Measurements from ENCODE around the gene GPD2.

The GPD2 gene

GRCh38 chr2:156429211-156429610 is 7.0 kb upstream of the GPD2 start:
- H3K4me1 Mint-ChIP-seq, result peaks cover 14% of the 10 kb centered on the region
- no peaks in the 10 kb centered on the region for H3K36me3 Mint-ChIP-seq
- no peaks in the 10 kb centered on the region for H3K9me3 Mint-ChIP-seq
- ATAC-seq, result no peak
- H3K4me3 Mint-ChIP-seq, result no peak overlapping the region
- DNase-seq (ENCODE audit: low spot score in 2 of 2), result no peak
- no peak overlapping the region for H3K27ac Mint-ChIP-seq

- Mint-ChIP-seq H3K27ac (no peak overlapping the region), H3K36me3 (no peaks in the 10 kb centered on the region), H3K4me3 (no peak overlapping the region), H3K9me3 (no peaks in the 10 kb centered on the region), H3K4me1 (peaks cover 14% of the 10 kb centered on the region)
- DNase-seq (ENCODE audit: low spot score in 2 of 2), result no peak
- no peak for ATAC-seq
Observed at GRCh38 chr2:156430236-156430979, 5.8 kb upstream of the GPD2 start.

- peaks cover 14% of the 10 kb centered on the region for H3K4me1 Mint-ChIP-seq
- H3K4me3 Mint-ChIP-seq, result no peak overlapping the region
- no peak overlapping the region for H3K27ac Mint-ChIP-seq
- DNase-seq (ENCODE audit: low spot score in 2 of 2), result no peak
- no peaks in the 10 kb centered on the region for H3K36me3 Mint-ChIP-seq
- ATAC-seq, result peak; percentile 55
- H3K9me3 Mint-ChIP-seq, result no peaks in the 10 kb centered on the region
Observed at GRCh38 chr2:156430980-156431358, 5.2 kb upstream of the GPD2 start.

GRCh38 chr2:156434461-156435291 is 1.5 kb upstream of the GPD2 start:
- peak overlapping the region; percentile 95 for H3K4me3 Mint-ChIP-seq
- peak; percentile 43 for ATAC-seq

DNA sequence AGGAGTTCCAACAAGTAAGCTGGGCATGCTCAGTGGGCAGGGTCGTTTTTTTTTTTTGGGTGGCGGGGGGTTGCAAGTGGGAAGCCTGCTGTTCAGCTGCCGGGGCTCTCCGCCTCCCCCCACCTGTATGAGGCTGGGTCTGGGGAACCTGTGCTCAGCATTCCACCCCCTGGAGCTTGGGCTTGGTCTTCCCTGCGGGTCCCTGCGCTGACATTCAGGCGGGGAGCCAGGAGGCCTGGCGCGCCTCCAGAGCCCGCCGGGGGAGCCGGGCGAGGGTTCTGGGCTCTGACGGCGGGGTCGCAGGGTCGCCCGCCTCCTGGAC is 822 bp upstream of the GPD2 start:
- no peak for DNase-seq (ENCODE audit: low spot score in 2 of 2)
- Mint-ChIP-seq H3K9me3 (no peaks in the 10 kb centered on the region), H3K4me3 (peak overlapping the region; percentile 95), H3K27ac (peak overlapping the region; percentile 98), H3K36me3 (peaks cover 13% of the 10 kb centered on the region), H3K4me1 (peaks cover 42% of the 10 kb centered on the region)
- ATAC-seq, result no peak

More at GRCh38 chr2:156434461-156435291, 1.5 kb upstream of the GPD2 start:
- peaks cover 10% of the 10 kb centered on the region for H3K36me3 Mint-ChIP-seq
- peaks cover 38% of the 10 kb centered on the region for H3K4me1 Mint-ChIP-seq
- no peak for DNase-seq (ENCODE audit: low spot score in 2 of 2)
- H3K9me3 Mint-ChIP-seq, result no peaks in the 10 kb centered on the region
- peak overlapping the region; percentile 98 for H3K27ac Mint-ChIP-seq

- peak overlapping the region; percentile 95 for H3K4me3 Mint-ChIP-seq
- ATAC-seq (peak; percentile 64), DNase-seq (ENCODE audit: low spot score in 2 of 2) (peak in 1 of 2 donors; percentile 59)
- H3K27ac Mint-ChIP-seq, result peak overlapping the region; percentile 98
- H3K4me1 Mint-ChIP-seq, result peaks cover 30% of the 10 kb centered on the region
- peaks cover 20% of the 10 kb centered on the region for H3K36me3 Mint-ChIP-seq
- no peaks in the 10 kb centered on the region for H3K9me3 Mint-ChIP-seq
Observed at GRCh38 chr2:156436497-156437085, 412 bp downstream of the GPD2 start.

- H3K9me3 Mint-ChIP-seq, result no peaks in the 10 kb centered on the region
- H3K4me3 Mint-ChIP-seq, result peak overlapping the region; percentile 95
- peaks cover 30% of the 10 kb centered on the region for H3K4me1 Mint-ChIP-seq
- peak overlapping the region; percentile 98 for H3K27ac Mint-ChIP-seq
- DNase-seq (ENCODE audit: low spot score in 2 of 2) (no peak), ATAC-seq (no peak)
- peaks cover 20% of the 10 kb centered on the region for H3K36me3 Mint-ChIP-seq
Observed at GRCh38 chr2:156437272-156437930, 1.2 kb downstream of the GPD2 start.

- ATAC-seq (no peak), DNase-seq (ENCODE audit: low spot score in 2 of 2) (no peak)
- no peaks in the 10 kb centered on the region for H3K9me3 Mint-ChIP-seq
- H3K4me3 Mint-ChIP-seq, result peak overlapping the region; percentile 95
- H3K27ac Mint-ChIP-seq, result no peak overlapping the region
- H3K36me3 Mint-ChIP-seq, result peaks cover 20% of the 10 kb centered on the region
- H3K4me1 Mint-ChIP-seq, result peaks cover 33% of the 10 kb centered on the region
Observed at GRCh38 chr2:156437931-156438410, 1.8 kb downstream of the GPD2 start.

DNA sequence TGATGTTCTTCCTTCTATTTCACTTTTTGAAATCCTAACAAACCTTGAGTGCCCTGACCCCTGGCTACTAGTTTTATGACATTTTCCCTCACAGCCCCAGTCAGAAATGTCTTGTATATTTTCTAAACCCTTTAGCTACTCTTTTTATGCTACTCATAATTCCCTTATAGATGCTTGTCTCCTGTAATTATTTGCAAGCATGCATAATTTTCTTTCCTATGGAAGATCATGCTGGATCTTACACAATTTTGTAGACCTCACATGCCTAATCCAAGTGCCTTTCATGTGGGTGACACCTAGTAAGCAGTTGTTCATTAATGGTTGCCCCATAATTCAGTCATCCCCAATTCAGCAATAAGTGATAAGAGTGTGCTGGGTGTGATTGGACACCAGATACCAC is 6.9 kb downstream of the GPD2 start:
- no peak for DNase-seq (ENCODE audit: low spot score in 2 of 2)
- Mint-ChIP-seq H3K4me1 (peaks cover 25% of the 10 kb centered on the region), H3K36me3 (peaks cover 17% of the 10 kb centered on the region), H3K4me3 (no peak overlapping the region), H3K27ac (no peak overlapping the region), H3K9me3 (no peaks in the 10 kb centered on the region)
- ATAC-seq, result no peak

- ATAC-seq (no peak), DNase-seq (ENCODE audit: low spot score in 2 of 2) (no peak)
- Mint-ChIP-seq H3K9me3 (no peaks in the 10 kb centered on the region), H3K4me3 (no peak overlapping the region), H3K36me3 (peaks cover 12% of the 10 kb centered on the region), H3K27ac (no peak overlapping the region), H3K4me1 (peaks cover 19% of the 10 kb centered on the region)
Observed at GRCh38 chr2:156445296-156446220, 9.4 kb downstream of the GPD2 start.

- peaks cover 6% of the 10 kb centered on the region for H3K36me3 Mint-ChIP-seq
- peaks cover 23% of the 10 kb centered on the region for H3K4me1 Mint-ChIP-seq
- no peak for ATAC-seq
- DNase-seq (ENCODE audit: low spot score in 2 of 2), result no peak
- peaks cover 4% of the 10 kb centered on the region for H3K9me3 Mint-ChIP-seq
- H3K4me3 Mint-ChIP-seq, result no peak overlapping the region
- no peak overlapping the region for H3K27ac Mint-ChIP-seq
Observed at GRCh38 chr2:156447761-156448160, 11.6 kb downstream of the GPD2 start.

- Mint-ChIP-seq H3K4me3 (no peak overlapping the region), H3K4me1 (peaks cover 28% of the 10 kb centered on the region), H3K27ac (no peak overlapping the region), H3K36me3 (peaks cover 6% of the 10 kb centered on the region), H3K9me3 (peaks cover 4% of the 10 kb centered on the region)
- ATAC-seq (no peak), DNase-seq (ENCODE audit: low spot score in 2 of 2) (no peak)
Observed at GRCh38 chr2:156448766-156449165, 12.6 kb downstream of the GPD2 start.

DNA sequence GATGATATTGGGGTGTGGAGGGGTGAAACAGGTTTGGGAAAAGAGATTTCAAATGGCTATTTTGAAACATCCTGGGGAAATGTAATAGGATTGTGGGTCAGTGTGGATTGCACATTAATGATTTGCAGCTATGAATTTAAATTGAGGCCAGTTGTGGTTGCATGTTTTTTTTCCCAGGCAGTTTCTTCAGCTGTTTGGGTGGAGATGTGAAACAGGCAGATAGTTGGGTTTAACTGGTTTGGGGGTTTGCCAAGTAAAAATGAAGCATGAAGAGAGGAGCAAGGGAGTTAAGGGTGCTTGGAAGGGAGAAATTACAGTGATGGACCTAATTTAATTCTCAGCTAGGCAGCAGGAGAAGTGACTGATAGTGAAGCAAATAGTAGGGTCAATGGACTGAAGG is 16.8 kb downstream of the GPD2 start:
- DNase-seq (ENCODE audit: low spot score in 2 of 2) (no peak), ATAC-seq (no peak)
- Mint-ChIP-seq H3K27ac (no peak overlapping the region), H3K4me3 (no peak overlapping the region), H3K4me1 (peaks cover 58% of the 10 kb centered on the region), H3K36me3 (no peaks in the 10 kb centered on the region), H3K9me3 (peaks cover 4% of the 10 kb centered on the region)

DNA sequence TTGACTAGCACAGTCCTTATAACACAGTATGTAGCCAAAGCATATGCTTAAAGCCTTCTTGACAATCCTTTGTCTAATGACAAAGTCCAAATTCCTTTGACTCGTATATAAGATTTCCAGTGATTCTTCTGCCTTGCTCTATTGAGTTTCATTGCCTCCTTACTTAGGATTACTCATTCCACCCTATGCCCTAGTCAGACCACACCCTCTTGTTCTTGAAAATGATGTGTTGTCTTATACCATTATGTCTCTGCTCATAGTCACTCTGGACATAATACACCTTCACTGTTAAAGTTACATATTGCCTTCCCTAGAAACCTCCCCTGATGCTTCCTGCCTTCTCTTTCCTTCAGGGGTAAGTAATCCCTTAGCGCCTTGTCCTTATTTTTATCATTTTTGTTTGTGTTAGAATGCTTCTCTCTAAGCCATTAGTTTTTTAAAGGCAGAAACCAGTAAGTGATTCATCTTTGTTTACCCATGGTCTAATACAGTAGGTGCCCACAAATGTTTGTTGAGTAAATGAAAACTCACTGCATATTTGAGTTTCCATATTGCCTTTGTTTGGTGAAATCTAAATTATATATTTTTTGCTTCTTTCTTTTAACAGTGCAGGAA is 19.3 kb downstream of the GPD2 start:
- Mint-ChIP-seq H3K36me3 (no peaks in the 10 kb centered on the region), H3K27ac (no peak overlapping the region), H3K4me3 (no peak overlapping the region), H3K9me3 (peaks cover 4% of the 10 kb centered on the region), H3K4me1 (peaks cover 55% of the 10 kb centered on the region)
- DNase-seq (ENCODE audit: low spot score in 2 of 2), result no peak
- ATAC-seq, result peak; percentile 100

Data from stimulated activated effector memory CD8-positive, alpha-beta T cell treated with anti-CD3 and anti-CD28 coated beads, Interleukin-12 subunit alpha, Interleukin-12 subunit beta, amount 100 ng/mL, for 72 hours (primary cell).